Ishikawa (cell line): ENCODE measurements around the gene MRPL14.

Source experiments
- CEBPB ChIP-seq: IDR thresholded peaks from 2 replicates; pipeline ENCODE4 v1.6.1; 2012
- CREB1 ChIP-seq: IDR thresholded peaks from 2 replicates; pipeline ENCODE4 v1.6.1; 2012; ENCODE audit warnings: low read depth
- EGR1 ChIP-seq: IDR thresholded peaks from 2 replicates; pipeline ENCODE4 v1.6.1; 2012
- EP300 ChIP-seq: IDR thresholded peaks from 2 replicates; pipeline ENCODE4 v1.6.1; 2012; ENCODE audit warnings: borderline replicate concordance
- RAD21 ChIP-seq: IDR thresholded peaks from 2 replicates; pipeline ENCODE4 v1.6.1; 2012; ENCODE audit warnings: low read depth
- REST ChIP-seq: IDR thresholded peaks from 2 replicates; pipeline ENCODE4 v1.6.1; 2012; ENCODE audit warnings: low read depth, mild to moderate bottlenecking
- TAF1 ChIP-seq: IDR thresholded peaks from 2 replicates; pipeline ENCODE4 v1.6.1; 2012; ENCODE audit warnings: low read depth, mild to moderate bottlenecking
- TCF12 ChIP-seq: IDR thresholded peaks from 2 replicates; pipeline ENCODE4 v1.6.1; 2012; ENCODE audit warnings: low read depth
- TEAD4 ChIP-seq: IDR thresholded peaks from 2 replicates; pipeline ENCODE4 v1.6.1; 2012
- YY1 ChIP-seq: IDR thresholded peaks from 2 replicates; pipeline ENCODE4 v1.6.1; 2012; ENCODE audit warnings: low read depth
- ZBTB7A ChIP-seq: IDR thresholded peaks from 2 replicates; pipeline ENCODE4 v1.6.1; 2012; ENCODE audit warnings: low read depth
- TF ChIP-seq, protein P1 (sequence below): IDR thresholded peaks from 2 replicates; pipeline ENCODE4 v1.6.1; 2012

DNA sequence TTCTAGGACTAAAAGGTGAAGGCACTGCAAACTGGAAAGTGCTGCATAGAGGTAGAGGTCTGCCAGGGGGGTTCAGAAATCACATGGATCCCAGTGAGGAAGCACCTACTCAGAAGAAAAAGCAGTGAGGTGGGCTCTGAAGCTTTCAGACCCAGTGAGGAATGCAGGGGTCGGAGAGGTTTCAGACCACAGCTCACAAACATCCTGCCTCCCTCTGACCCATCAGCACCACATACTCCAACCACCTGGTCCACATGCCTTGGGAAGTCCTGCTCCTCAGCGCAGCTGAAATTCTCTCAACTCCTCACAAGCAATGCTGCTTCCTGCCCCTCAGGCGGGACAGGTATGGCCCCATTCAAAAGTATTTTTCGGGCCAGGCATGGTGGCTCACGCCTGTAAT, 20.2 kb downstream of the MRPL14 start:
- TF ChIP-seq EP300 (no peak), TCF12 (no peak), REST (no peak), RAD21 (no peak), YY1 (no peak), CREB1 (no peak), ZBTB7A (no peak), TEAD4 (no peak), CEBPB (no peak), TAF1 (no peak), EGR1 (no peak)
- TF ChIP-seq, protein P1, sequence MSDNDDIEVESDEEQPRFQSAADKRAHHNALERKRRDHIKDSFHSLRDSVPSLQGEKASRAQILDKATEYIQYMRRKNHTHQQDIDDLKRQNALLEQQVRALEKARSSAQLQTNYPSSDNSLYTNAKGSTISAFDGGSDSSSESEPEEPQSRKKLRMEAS = no peak
